HCT116 (cell line): ENCODE results near the gene SNRPA1. TPM values are rescaled to one million over a fixed set of nuclear protein-coding genes. Genes with fewer than 3 reads are reported as not detected.

Experiments used
- ATAC-seq: fragments of 200-7000 bp; cut with Tn5 transposase; 2 replicates; pipeline ENCODE4 v1.9.1; 2020; ENCODE audit warnings: mild to moderate bottlenecking, moderate library complexity
- BruUV-seq: library from RNA; stranded (reverse); fragments of 400-500 nt; replicated peaks from 2 replicates; lab custom pipeline; 2021; lab: Mats Ljungman, UMichigan
- CTCF ChIA-PET: fragments of 300-600 bp; sonication (Branson Sonifier 250); formaldehyde crosslinking; loops from one replicate; lab custom pipeline; 2021; ENCODE audit warnings: antibody characterized with exemption; lab: Charles Lee
- POLR2A ChIA-PET: fragments of 300-600, 350-600 bp; sonication (Branson Sonifier 250); formaldehyde crosslinking; loops from one replicate; lab custom pipeline; 2021; ENCODE audit warnings: antibody characterized with exemption; lab: Charles Lee
- RAD21 ChIA-PET, 2 experiments: fragments of 300-600 bp; sonication (Branson Sonifier 250); formaldehyde crosslinking; loops; one replicate each; lab custom pipeline; 2023; ENCODE audit warnings: low total read pairs in 2 of 2; ENCODE audit not compliant: uncharacterized antibody in 2 of 2, unreplicated experiment in 2 of 2, low non-redundant PET in 1 of 2; lab: Charles Lee
- DNase-seq: peaks from one replicate; pipeline ENCODE4 v3.0.0-alpha.2; 2010; ENCODE audit warnings: low read depth, low spot score
- H2AFZ ChIP-seq: fragments of 200-600 bp; shearing (Covaris generic), sonication (generic); 2 replicates; pipeline ENCODE4 v1.6.1; 2017; ENCODE audit warnings: low read depth, mixed run types, mixed read lengths, antibody characterized with exemption, low read length; ENCODE audit not compliant: poor library complexity, severe bottlenecking
- H3K27ac ChIP-seq: 2 replicates; pipeline ENCODE4 v1.5.1; 2012; ENCODE audit warnings: low read depth, low read length
- H3K27me3 ChIP-seq: fragments of 200-600 bp; sonication (generic); 2 replicates; pipeline ENCODE4 v1.6.1; 2016; ENCODE audit warnings: mixed run types, low read length, mixed read lengths; ENCODE audit not compliant: insufficient read depth
- H3K36me3 ChIP-seq, 2 experiments: fragments of 200-500 bp in 1 of 2; fragments of 200-600 bp in 1 of 2; sonication (Bioruptor generic) in 1 of 2; sonication (generic) in 1 of 2; 2 replicates each; pipeline versions ENCODE4 v1.5.1 to v1.6.1; 2014 to 2016; ENCODE audit warnings: low read length in 2 of 2, inconsistent platforms in 1 of 2, mixed read lengths in 1 of 2, mixed run types in 1 of 2; ENCODE audit not compliant: insufficient read depth in 2 of 2, control insufficient read depth in 1 of 2
- H3K4me1 ChIP-seq, 2 experiments: fragments of 200-600 bp in 1 of 2; sonication (generic) in 1 of 2; 2 replicates each; pipeline versions ENCODE4 v1.5.1 to v1.6.1; 2012 to 2017; ENCODE audit warnings: low read length in 2 of 2, inconsistent platforms in 1 of 2, mild to moderate bottlenecking in 1 of 2, mixed read lengths in 1 of 2, mixed run types in 1 of 2, moderate library complexity in 1 of 2; ENCODE audit not compliant: insufficient read depth in 2 of 2, control insufficient read depth in 1 of 2
- H3K4me2 ChIP-seq: fragments of 200-600 bp; sonication (generic); 2 replicates; pipeline ENCODE4 v1.6.1; 2017; ENCODE audit warnings: mixed run types, low read length, mixed read lengths
- H3K4me3 ChIP-seq, 2 experiments: fragments of 200-600 bp in 1 of 2; sonication (generic) in 1 of 2; replicated peaks in 1 of 2; 2 replicates each; pipeline ENCODE4 v1.5.1; 2011 to 2016; ENCODE audit warnings: low read length in 2 of 2, control low read depth in 1 of 2, low read depth in 1 of 2, mild to moderate bottlenecking in 1 of 2, mixed read lengths in 1 of 2, mixed run types in 1 of 2
- H3K79me2 ChIP-seq: fragments of 200-600 bp; sonication (generic); 2 replicates; pipeline ENCODE4 v1.6.1; 2017; ENCODE audit warnings: mild to moderate bottlenecking, mixed run types, low read length, moderate library complexity, mixed read lengths; ENCODE audit not compliant: insufficient read depth
- H3K9ac ChIP-seq: fragments of 200-600 bp; sonication (generic); 2 replicates; pipeline ENCODE4 v1.6.1; 2016; ENCODE audit warnings: low read length, mixed read lengths
- H3K9me2 ChIP-seq: fragments of 200-600 bp; sonication (generic), shearing (Covaris generic); 2 replicates; pipeline ENCODE4 v1.6.1; 2017; ENCODE audit warnings: mixed run types, mild to moderate bottlenecking, moderate library complexity; ENCODE audit not compliant: insufficient read depth
- H3K9me3 ChIP-seq, 2 experiments: fragments of 200-500 bp in 1 of 2; fragments of 200-600 bp in 1 of 2; sonication (Bioruptor generic) in 1 of 2; sonication (generic) in 1 of 2; 2 replicates each; pipeline ENCODE4 v1.6.1; 2014 to 2017; ENCODE audit warnings: low read length in 2 of 2, mixed read lengths in 2 of 2, inconsistent platforms in 1 of 2, low read depth in 1 of 2, mild to moderate bottlenecking in 1 of 2, mixed run types in 1 of 2, moderate library complexity in 1 of 2; ENCODE audit not compliant: control insufficient read depth in 1 of 2, insufficient read depth in 1 of 2
- H4K20me1 ChIP-seq: fragments of 200-600 bp; sonication (generic), shearing (Covaris generic); 2 replicates; pipeline ENCODE4 v1.6.1; 2017; ENCODE audit warnings: mixed run types, mild to moderate bottlenecking, moderate library complexity; ENCODE audit not compliant: insufficient read depth
- CBX3 ChIP-seq: IDR thresholded peaks from 2 replicates; pipeline ENCODE4 v1.6.1; 2012; ENCODE audit warnings: low read depth
- CEBPB ChIP-seq: IDR thresholded peaks from 2 replicates; pipeline ENCODE4 v1.6.1; 2012; ENCODE audit warnings: low read depth
- EGR1 ChIP-seq: IDR thresholded peaks from 2 replicates; pipeline ENCODE4 v1.6.1; 2012; ENCODE audit warnings: low read depth
- ELF1 ChIP-seq: IDR thresholded peaks from 2 replicates; pipeline ENCODE4 v1.6.1; 2012; ENCODE audit warnings: low read depth, borderline replicate concordance
- EZH2 ChIP-seq: fragments of 200-600 bp; sonication (generic); IDR thresholded peaks from 2 replicates; pipeline ENCODE4 v1.6.1; 2017; ENCODE audit warnings: antibody characterized with exemption, mixed run types
- FOSL1 ChIP-seq: IDR thresholded peaks from 2 replicates; pipeline ENCODE4 v1.6.1; 2012; ENCODE audit warnings: low read depth
- JUND ChIP-seq: IDR thresholded peaks from 2 replicates; pipeline ENCODE4 v1.6.1; 2012
- POLR2A ChIP-seq: IDR thresholded peaks from 2 replicates; pipeline ENCODE4 v1.7.0; 2011; ENCODE audit warnings: borderline replicate concordance; ENCODE audit not compliant: insufficient read depth, insufficient read length; ENCODE audit errors: extremely low read depth
- POLR2AphosphoS5 ChIP-seq: IDR thresholded peaks from 2 replicates; pipeline ENCODE4 v1.6.1; 2011; ENCODE audit warnings: mild to moderate bottlenecking, low read depth, low read length, moderate library complexity
- RAD21 ChIP-seq: IDR thresholded peaks from 2 replicates; pipeline ENCODE4 v1.6.1; 2012; ENCODE audit warnings: low read depth, mild to moderate bottlenecking
- SRF ChIP-seq: IDR thresholded peaks from 2 replicates; pipeline ENCODE4 v1.6.1; 2012; ENCODE audit warnings: low read depth
- TCF7L2 ChIP-seq: IDR thresholded peaks from 2 replicates; pipeline ENCODE4 v1.7.0; 2011; ENCODE audit warnings: borderline replicate concordance, inconsistent platforms; ENCODE audit not compliant: insufficient read depth, insufficient read length; ENCODE audit errors: extremely low read depth
- YY1 ChIP-seq: IDR thresholded peaks from 2 replicates; pipeline ENCODE4 v1.6.1; 2011; ENCODE audit warnings: low read length, low read depth, moderate library complexity, mild to moderate bottlenecking; ENCODE audit not compliant: insufficient replicate concordance; ENCODE audit errors: extremely low read depth
- ZNF274 ChIP-seq: fragments of 200-500 bp; sonication (Bioruptor generic); IDR thresholded peaks from 2 replicates; pipeline ENCODE4 v1.6.1; 2014; ENCODE audit warnings: mild to moderate bottlenecking, low read depth, low read length, inconsistent platforms
- intact Hi-C: fragments of 100-400 bp; cut with micrococcal nuclease; formaldehyde crosslinking; loops from 2 replicates; pipeline ENCODE4 v1.10.0; 2022
- total RNA-seq: library from RNA; stranded (reverse); gene quantifications from one replicate; pipeline ENCODE4 v1.2.1, GENCODE V29; 2021; ENCODE audit not compliant: unreplicated experiment
- TF ChIP-seq, protein P1 (sequence below): IDR thresholded peaks from 2 replicates; pipeline ENCODE4 v1.6.1; 2011; ENCODE audit warnings: mild to moderate bottlenecking, low read length, moderate library complexity; ENCODE audit not compliant: insufficient replicate concordance; ENCODE audit errors: extremely low read depth
- TF ChIP-seq, protein P2 (sequence below), 3 experiments: fragments of 200-600 bp in 1 of 3; sonication (generic) in 1 of 3; IDR thresholded peaks in 2 of 3; conservative IDR thresholded peaks in 1 of 3; 2 replicates each; pipeline ENCODE4 v1.5.1; 2012 to 2017; ENCODE audit warnings: low read depth in 2 of 3, low read length in 2 of 3, antibody characterized with exemption in 1 of 3, borderline replicate concordance in 1 of 3, control low read depth in 1 of 3, mild to moderate bottlenecking in 1 of 3, mixed read lengths in 1 of 3, mixed run types in 1 of 3, moderate library complexity in 1 of 3; ENCODE audit not compliant: insufficient read depth in 1 of 3
- TF ChIP-seq, protein P3 (sequence below): IDR thresholded peaks from 2 replicates; pipeline ENCODE4 v1.6.1; 2012
- TF ChIP-seq, protein P4 (sequence below): IDR thresholded peaks from 2 replicates; pipeline ENCODE4 v1.6.1; 2012

Gene SNRPA1
- total RNA-seq, 1 experiment from 2014 or later: 104 TPM

DNA sequence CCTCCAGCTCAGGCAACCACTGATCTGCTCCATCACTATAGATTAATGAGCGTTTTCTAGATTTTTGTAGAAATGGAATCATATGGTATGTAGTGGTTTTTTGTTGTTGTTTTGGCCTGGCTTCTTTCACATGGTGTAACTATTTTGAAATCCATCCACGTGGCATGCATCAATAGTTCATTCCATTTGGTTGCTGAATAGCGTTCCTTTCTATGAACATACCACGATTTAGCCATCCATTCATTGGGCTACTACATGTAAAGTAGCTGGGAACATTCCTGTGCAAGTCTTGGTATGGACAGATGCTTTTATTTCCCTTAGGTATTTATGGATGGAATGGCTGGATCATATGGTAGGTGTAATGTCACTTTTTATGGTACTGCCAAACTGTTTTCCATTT lies 32.5 kb downstream of the SNRPA1 start:
- no peak overlapping the region for H2AFZ ChIP-seq

More for the DNA sequence above, 32.5 kb downstream of the SNRPA1 start:
- no peaks in the 10 kb centered on the region for H3K4me1 ChIP-seq
- no peaks in the 10 kb centered on the region for H3K9me3 ChIP-seq
- no peaks in the 10 kb centered on the region for H4K20me1 ChIP-seq
- TF ChIP-seq FOSL1 (no peak), JUND (no peak), POLR2A (no peak), TCF7L2 (no peak), POLR2AphosphoS5 (no peak), EZH2 (no peak), RAD21 (no peak), YY1 (no peak), SRF (no peak), CBX3 (no peak), ZNF274 (no peak), EGR1 (no peak), CEBPB (no peak), ELF1 (no peak)
- TF ChIP-seq, protein P1, sequence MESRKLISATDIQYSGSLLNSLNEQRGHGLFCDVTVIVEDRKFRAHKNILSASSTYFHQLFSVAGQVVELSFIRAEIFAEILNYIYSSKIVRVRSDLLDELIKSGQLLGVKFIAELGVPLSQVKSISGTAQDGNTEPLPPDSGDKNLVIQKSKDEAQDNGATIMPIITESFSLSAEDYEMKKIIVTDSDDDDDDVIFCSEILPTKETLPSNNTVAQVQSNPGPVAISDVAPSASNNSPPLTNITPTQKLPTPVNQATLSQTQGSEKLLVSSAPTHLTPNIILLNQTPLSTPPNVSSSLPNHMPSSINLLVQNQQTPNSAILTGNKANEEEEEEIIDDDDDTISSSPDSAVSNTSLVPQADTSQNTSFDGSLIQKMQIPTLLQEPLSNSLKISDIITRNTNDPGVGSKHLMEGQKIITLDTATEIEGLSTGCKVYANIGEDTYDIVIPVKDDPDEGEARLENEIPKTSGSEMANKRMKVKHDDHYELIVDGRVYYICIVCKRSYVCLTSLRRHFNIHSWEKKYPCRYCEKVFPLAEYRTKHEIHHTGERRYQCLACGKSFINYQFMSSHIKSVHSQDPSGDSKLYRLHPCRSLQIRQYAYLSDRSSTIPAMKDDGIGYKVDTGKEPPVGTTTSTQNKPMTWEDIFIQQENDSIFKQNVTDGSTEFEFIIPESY: no peak
- TF ChIP-seq, protein P2, sequence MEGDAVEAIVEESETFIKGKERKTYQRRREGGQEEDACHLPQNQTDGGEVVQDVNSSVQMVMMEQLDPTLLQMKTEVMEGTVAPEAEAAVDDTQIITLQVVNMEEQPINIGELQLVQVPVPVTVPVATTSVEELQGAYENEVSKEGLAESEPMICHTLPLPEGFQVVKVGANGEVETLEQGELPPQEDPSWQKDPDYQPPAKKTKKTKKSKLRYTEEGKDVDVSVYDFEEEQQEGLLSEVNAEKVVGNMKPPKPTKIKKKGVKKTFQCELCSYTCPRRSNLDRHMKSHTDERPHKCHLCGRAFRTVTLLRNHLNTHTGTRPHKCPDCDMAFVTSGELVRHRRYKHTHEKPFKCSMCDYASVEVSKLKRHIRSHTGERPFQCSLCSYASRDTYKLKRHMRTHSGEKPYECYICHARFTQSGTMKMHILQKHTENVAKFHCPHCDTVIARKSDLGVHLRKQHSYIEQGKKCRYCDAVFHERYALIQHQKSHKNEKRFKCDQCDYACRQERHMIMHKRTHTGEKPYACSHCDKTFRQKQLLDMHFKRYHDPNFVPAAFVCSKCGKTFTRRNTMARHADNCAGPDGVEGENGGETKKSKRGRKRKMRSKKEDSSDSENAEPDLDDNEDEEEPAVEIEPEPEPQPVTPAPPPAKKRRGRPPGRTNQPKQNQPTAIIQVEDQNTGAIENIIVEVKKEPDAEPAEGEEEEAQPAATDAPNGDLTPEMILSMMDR (IDR thresholded peaks at IDR 0.05 in 2 of 3, conservative IDR thresholded peaks at IDR 0.05 in 1 of 3; ENCODE audit: borderline replicate concordance in 1 of 3, insufficient read depth in 1 of 3, low read depth in 2 of 3, low read length in 2 of 3): no peak
- TF ChIP-seq, protein P3, sequence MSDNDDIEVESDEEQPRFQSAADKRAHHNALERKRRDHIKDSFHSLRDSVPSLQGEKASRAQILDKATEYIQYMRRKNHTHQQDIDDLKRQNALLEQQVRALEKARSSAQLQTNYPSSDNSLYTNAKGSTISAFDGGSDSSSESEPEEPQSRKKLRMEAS: no peak
- TF ChIP-seq, protein P4, sequence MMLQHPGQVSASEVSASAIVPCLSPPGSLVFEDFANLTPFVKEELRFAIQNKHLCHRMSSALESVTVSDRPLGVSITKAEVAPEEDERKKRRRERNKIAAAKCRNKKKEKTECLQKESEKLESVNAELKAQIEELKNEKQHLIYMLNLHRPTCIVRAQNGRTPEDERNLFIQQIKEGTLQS: no peak
- intact Hi-C loops: no loop called here
- ChIA-PET RAD21 (no interaction called here), POLR2A (no interaction called here), CTCF (interaction anchor here (1.6 kb wide), 1 partner anchor 254 kb away, joined by 4 read pairs; no protein-coding TSS in a partner anchor)
- BruUV-seq: no TSS peak
- ATAC-seq (no peak), DNase-seq (no peak)
- no peaks in the 10 kb centered on the region for H3K27me3 ChIP-seq
- no peak overlapping the region for H3K27ac ChIP-seq
- no peaks in the 10 kb centered on the region for H3K79me2 ChIP-seq
- no peak overlapping the region for H3K4me3 ChIP-seq
- H3K36me3 ChIP-seq: no peaks in the 10 kb centered on the region
- no peaks in the 10 kb centered on the region for H3K9me2 ChIP-seq
- H3K9ac ChIP-seq: no peak overlapping the region
- H3K4me2 ChIP-seq: no peak overlapping the region
